Measurements from ENCODE around the gene B4GALT5. TPM values are rescaled to one million over a fixed set of nuclear protein-coding genes. Genes with fewer than 3 reads are reported as not detected.
A peak's percentile ranks its signal among the peaks of the same experiment; 100 is the strongest.

Gene B4GALT5
- polyA plus RNA-seq, 1 donor (not counting 4 experiments of a cell fraction or from before 2014, with no cell fraction given), result 23.5 TPM

GRCh38 chr20:49694450-49695071 is 19.1 kb downstream of the B4GALT5 start:
- Histone ChIP-seq H3K27me3 (ENCODE audit: control insufficient read depth, extremely low read depth, insufficient read depth, low read length) (no peaks in the 10 kb centered on the region), H3K9me3 (ENCODE audit: control insufficient read depth, low read depth, low read length) (no peaks in the 10 kb centered on the region), H3K4me1 (ENCODE audit: control insufficient read depth, extremely low read depth, insufficient read depth, low read length) (peaks cover 59% of the 10 kb centered on the region), H3K36me3 (ENCODE audit: control insufficient read depth in 2 of 2, extremely low read depth in 1 of 2, insufficient read depth in 2 of 2, low read length in 2 of 2) (no peaks in the 10 kb centered on the region), H3K9me1 (ENCODE audit: control insufficient read depth, extremely low read depth, insufficient read depth, low read length) (peaks cover 4% of the 10 kb centered on the region), H3K27ac (ENCODE audit: control insufficient read depth, insufficient read depth, low read length) (peak overlapping the region; percentile 13), H4K20me1 (ENCODE audit: control insufficient read depth, extremely low read depth, insufficient read depth, low read length) (peaks cover 4% of the 10 kb centered on the region), H3K4me2 (ENCODE audit: control insufficient read depth, extremely low read depth, insufficient read depth, low read depth, low read length) (no peak overlapping the region), H2AFZ (ENCODE audit: control insufficient read depth, low read length) (no peak overlapping the region), H3K9ac (ENCODE audit: control insufficient read depth, extremely low read depth, insufficient read depth, low read length) (no peak overlapping the region), H3K79me2 (ENCODE audit: control insufficient read depth, insufficient read depth, low read length) (peaks cover 93% of the 10 kb centered on the region), H3K4me3 (ENCODE audit: control insufficient read depth in 2 of 3, extremely low read depth in 1 of 3, insufficient read depth in 2 of 3, low read depth in 1 of 3, low read length in 3 of 3) (no peak overlapping the region)
- no peak for FAIRE-seq
- no peak for TF ChIP-seq EZH2 (IDR thresholded peaks at IDR 0.05; ENCODE audit: low read length)
- TF ChIP-seq, protein P1, sequence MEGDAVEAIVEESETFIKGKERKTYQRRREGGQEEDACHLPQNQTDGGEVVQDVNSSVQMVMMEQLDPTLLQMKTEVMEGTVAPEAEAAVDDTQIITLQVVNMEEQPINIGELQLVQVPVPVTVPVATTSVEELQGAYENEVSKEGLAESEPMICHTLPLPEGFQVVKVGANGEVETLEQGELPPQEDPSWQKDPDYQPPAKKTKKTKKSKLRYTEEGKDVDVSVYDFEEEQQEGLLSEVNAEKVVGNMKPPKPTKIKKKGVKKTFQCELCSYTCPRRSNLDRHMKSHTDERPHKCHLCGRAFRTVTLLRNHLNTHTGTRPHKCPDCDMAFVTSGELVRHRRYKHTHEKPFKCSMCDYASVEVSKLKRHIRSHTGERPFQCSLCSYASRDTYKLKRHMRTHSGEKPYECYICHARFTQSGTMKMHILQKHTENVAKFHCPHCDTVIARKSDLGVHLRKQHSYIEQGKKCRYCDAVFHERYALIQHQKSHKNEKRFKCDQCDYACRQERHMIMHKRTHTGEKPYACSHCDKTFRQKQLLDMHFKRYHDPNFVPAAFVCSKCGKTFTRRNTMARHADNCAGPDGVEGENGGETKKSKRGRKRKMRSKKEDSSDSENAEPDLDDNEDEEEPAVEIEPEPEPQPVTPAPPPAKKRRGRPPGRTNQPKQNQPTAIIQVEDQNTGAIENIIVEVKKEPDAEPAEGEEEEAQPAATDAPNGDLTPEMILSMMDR (optimal IDR thresholded peaks at IDR 0.05 in 1 of 3, IDR thresholded peaks at IDR 0.05 in 1 of 3, conservative IDR thresholded peaks at IDR 0.05 in 1 of 3; ENCODE audit: extremely low read depth in 1 of 3, insufficient read depth in 2 of 3, low read length in 3 of 3), result no peak
- no peak for DNase-seq (ENCODE audit: low read depth, low spot score)
- dilution Hi-C loops (cut with MboI; ENCODE audit: extremely low pct_ligation_motif_present, low sequenced_read_pairs), result no loop called here

DNA sequence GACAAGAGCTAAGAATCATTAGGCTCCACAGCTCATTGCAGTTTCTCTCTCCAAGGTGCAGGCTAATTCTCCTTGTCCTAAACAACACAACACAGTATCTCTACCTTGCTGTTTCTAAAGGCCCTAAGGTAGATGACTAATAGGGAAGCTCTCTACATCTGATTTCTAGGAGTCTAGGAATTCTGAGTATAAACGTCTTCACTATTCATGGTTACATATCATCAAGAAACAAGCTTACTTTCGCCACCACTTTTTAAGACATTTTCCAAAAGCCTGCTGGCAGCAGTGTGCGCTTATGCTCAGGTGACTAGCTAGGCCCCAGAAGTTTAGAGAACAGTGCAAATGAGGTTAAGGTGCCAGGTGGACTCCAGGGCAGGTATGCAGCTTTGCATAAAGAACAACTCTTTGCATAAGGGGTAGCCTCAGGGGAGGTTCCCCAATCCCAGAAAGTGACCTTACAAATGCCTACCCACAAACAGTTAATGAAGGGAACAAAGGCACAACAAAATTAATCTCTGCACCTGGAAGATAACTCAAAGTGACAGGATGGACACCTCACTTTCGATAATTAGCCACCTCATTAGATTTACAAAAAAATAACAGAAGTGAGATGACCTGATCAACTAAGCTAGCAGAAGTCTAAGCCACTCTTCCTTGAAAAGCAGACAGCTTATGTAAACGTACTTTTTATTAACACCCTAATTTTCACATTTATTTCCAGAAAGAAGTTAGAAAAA is 20.1 kb downstream of the B4GALT5 start:
- Histone ChIP-seq H3K79me2 (ENCODE audit: control insufficient read depth, insufficient read depth, low read length) (peaks cover 94% of the 10 kb centered on the region), H3K9ac (ENCODE audit: control insufficient read depth, extremely low read depth, insufficient read depth, low read length) (no peak overlapping the region), H3K4me1 (ENCODE audit: control insufficient read depth, extremely low read depth, insufficient read depth, low read length) (peaks cover 52% of the 10 kb centered on the region), H3K4me3 (ENCODE audit: control insufficient read depth in 2 of 3, extremely low read depth in 1 of 3, insufficient read depth in 2 of 3, low read depth in 1 of 3, low read length in 3 of 3) (peak overlapping the region in 1 of 3 experiments; percentile 7), H3K4me2 (ENCODE audit: control insufficient read depth, extremely low read depth, insufficient read depth, low read depth, low read length) (peak overlapping the region; percentile 39), H4K20me1 (ENCODE audit: control insufficient read depth, extremely low read depth, insufficient read depth, low read length) (peaks cover 4% of the 10 kb centered on the region), H3K27me3 (ENCODE audit: control insufficient read depth, extremely low read depth, insufficient read depth, low read length) (no peaks in the 10 kb centered on the region), H3K36me3 (ENCODE audit: control insufficient read depth in 2 of 2, extremely low read depth in 1 of 2, insufficient read depth in 2 of 2, low read length in 2 of 2) (no peaks in the 10 kb centered on the region), H3K27ac (ENCODE audit: control insufficient read depth, insufficient read depth, low read length) (peak overlapping the region; percentile 23), H3K9me3 (ENCODE audit: control insufficient read depth, low read depth, low read length) (no peaks in the 10 kb centered on the region), H3K9me1 (ENCODE audit: control insufficient read depth, extremely low read depth, insufficient read depth, low read length) (peaks cover 4% of the 10 kb centered on the region), H2AFZ (ENCODE audit: control insufficient read depth, low read length) (no peak overlapping the region)
- TF ChIP-seq, protein P1 (optimal IDR thresholded peaks at IDR 0.05 in 1 of 3, IDR thresholded peaks at IDR 0.05 in 1 of 3, conservative IDR thresholded peaks at IDR 0.05 in 1 of 3; ENCODE audit: extremely low read depth in 1 of 3, insufficient read depth in 2 of 3, low read length in 3 of 3), result no peak
- TF ChIP-seq EZH2 (IDR thresholded peaks at IDR 0.05; ENCODE audit: low read length), result no peak
- dilution Hi-C loops (cut with MboI; ENCODE audit: extremely low pct_ligation_motif_present, low sequenced_read_pairs), result no loop called here
- DNase-seq (ENCODE audit: low read depth, low spot score) (no peak), FAIRE-seq (no peak)
